GM04503 (cell line): Measurements from ENCODE around the gene PEAK1.
"Not testable (repeated sequence)": the region's sequence is repeated elsewhere in the genome, so short reads cannot be mapped to it uniquely, and the experiment has no call there.

Experiments
- DNase-seq: peaks from one replicate; pipeline ENCODE4 v3.0.0-alpha.2; 2012; ENCODE audit warnings: low read depth

Gene PEAK1

DNA sequence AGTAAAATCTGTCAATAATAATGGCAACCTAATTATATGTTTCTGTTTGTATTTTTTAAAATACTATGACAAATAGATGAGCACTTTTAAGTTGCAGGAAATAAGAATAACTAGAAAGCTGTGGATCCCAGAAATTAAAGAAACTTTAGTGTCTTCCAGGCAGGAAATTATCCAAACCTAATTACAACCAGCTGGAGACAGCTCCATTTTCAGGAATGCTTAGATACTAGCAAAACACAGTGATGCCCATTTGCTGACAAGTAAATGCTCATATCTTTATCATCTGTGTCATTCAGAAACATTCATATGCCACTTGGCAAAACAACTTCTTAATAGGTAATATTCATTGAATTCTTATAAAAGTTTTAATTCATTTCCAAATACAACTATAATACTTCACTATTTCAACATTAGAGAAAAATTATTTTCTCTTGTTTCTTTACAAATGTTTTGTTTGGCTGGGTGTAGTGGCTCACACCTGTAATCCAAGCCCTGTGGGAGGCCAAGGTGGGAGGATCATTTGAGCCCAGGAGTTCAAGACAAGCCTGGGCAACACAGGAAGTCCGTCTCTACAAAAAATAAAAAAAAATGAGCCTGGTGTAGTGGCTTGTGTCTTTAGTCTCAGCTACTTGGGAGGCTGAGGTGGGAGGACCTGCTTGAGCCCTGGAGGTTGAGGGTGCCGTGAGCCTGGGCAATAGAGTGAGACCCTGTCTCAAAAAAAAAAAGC, 179.9 kb downstream of the PEAK1 start:
- no peak for DNase-seq

DNA sequence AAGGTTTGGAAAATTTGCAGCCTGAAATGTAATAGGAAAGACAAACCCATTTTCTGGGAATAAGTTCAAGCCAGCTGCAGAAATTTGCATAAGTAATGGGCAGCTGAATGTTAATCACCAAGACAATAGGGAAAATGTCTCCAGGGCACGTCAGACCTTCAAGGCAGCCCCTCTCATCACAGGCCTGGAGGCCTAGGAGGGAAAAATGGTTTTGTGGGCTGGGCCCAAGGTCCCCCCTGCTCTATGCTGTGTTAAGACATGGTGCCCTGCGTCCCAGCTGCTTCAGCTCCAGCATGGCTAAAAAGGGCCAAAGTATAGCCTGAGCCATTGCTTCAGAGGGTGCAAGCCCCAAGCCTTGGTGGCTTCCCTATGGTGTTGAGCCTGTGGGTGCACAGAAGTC, 184.3 kb downstream of the PEAK1 start:
- DNase-seq, result no peak

DNA sequence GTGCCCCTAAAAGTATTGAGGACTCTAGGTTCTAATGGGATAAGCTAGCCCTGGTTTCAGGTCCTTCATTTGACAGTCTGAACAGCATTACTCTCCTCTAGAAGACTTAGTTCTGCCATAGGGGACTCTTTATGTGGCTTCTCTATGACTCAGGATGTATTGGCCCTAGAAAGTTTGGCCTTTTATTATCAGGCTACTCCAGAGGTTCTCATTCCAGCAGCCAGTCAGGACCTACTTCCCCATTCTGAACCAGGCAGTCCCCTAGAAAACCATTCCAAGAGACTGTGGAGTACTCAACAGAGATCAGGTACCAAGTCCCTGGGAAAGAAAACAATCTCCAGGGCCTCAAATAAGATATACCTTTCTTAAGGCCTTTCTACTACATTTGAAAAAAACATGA, 191.1 kb downstream of the PEAK1 start:
- DNase-seq, result no peak

DNA sequence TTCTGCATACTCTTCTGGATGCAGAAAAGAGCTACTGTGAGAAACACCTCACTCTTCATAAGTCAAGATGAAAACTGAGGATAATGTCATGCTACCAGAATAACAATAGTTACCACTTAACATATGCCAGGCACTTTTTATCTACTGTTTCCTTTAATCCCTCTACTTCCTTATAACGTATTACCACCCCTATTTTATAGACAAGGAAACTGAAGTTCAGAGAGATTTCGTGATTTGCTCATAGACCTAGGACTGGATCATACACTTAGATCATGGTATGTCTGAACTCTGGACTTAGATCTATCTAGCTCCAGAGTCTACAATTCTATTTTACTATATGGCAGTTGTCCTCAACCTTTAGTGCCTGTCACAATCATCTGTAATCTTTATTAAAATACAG, 193.3 kb downstream of the PEAK1 start:
- no peak for DNase-seq

DNA sequence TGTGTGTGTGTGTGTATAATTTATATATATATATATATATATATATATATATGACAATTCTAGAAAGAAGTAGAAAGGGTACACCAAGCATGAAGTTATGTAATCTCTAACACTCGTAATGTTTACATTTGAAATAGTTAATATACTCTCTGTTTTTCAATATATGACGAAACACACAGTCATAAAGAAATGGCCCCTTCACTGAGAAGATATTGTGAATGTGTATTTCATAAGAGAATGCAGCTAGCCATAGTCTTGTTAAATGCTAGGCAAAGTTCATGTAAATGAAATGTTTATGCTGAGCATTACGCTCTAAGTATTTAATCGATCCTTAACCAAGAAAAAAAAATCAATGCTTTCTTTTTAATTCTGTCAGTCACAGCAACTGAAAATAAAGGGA, 194.3 kb downstream of the PEAK1 start:
- DNase-seq, result no peak

DNA sequence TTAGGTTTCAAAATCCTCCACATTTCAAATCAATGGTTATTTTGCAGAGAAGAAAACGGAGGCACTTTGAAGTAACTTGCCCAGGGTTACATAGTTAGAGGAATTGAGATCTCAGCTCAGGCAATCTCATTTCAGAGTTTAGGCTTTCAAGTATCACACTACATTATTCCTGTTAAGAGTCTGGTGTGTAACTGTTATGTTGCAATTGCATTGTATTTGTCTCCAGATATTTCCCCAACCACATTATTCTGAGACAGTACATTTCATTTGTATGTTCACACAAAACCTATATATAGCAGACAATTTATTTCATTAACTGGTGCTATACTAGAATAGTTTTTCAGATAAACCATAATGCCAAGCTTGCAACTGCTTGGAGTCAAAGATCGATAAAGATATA, 194.8 kb downstream of the PEAK1 start:
- DNase-seq, result no peak

DNA sequence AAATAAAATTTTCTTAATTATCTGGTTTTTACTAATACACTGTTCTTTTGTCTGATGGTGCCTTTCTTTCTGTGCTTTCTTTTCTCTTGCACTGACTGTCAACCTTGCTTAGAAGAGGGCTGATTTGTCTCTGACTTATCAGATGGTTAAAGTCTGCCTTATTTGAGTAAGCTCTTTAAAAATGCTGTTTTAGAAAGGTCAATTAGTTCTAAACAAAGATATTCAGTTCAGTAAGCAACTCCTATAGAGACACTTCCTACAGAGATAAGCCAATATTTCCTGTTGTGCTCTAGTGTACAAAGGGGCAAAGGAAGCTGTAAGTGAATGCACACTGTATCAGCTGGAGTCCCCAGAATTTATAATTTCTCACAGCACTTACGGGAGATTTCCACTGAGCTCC, 195.6 kb downstream of the PEAK1 start:
- no peak for DNase-seq

DNA sequence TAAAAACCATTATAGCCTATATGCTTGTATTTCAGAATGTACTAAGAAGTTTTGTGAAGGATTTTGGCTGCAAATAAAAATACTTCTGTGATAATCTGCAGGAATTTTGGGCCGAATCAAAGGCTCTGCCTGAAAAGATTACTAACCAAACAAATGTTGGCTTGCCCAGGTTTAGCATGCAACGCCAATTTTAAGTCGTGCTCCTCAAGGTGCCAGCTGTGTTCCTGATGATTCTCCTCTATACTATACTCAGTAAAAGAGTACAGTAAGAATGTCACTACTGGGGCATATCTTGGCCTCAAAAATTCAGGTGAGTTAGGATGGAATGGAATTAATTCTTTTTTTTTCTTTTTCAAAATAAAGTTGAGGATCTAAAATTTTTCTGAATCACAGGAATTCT, 198.2 kb downstream of the PEAK1 start:
- DNase-seq, result no peak

DNA sequence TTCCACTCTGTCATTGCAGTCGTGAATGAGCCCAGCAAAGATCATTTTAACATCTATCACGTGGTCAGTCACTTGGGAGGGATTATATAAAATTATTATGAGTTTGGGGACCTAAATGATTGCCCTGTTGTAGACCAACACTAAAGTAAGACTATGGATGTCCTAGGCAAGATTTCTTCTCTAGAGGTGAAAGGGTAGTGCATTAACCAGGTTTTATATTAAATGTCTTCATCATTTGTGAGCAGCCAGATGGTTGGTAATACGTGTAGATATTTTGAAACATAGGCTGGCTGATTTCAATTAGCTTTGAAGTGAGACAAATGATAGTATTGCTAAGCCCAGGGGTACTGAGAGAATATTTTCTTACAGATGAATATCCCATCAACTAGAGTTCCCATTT, 198.7 kb downstream of the PEAK1 start:
- no peak for DNase-seq

DNA sequence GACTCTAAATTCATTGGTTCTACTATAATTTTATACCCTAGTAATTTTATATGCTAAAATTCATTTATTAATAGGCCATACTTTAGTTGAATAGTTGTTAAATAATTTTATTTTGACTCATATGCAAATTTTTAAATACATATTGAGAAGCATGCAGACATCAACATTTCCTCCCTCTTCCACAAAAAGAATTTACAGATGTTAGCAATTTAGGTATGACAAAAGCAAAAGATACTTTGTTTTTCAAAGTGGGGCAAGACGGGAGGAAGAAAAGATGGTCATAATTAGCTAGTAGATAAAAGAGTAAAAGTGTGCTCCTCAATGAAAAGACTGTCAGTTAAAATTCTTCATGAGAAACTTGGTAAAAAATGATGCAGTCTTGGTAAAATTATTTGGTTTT, 200.1 kb downstream of the PEAK1 start:
- DNase-seq, result no peak

DNA sequence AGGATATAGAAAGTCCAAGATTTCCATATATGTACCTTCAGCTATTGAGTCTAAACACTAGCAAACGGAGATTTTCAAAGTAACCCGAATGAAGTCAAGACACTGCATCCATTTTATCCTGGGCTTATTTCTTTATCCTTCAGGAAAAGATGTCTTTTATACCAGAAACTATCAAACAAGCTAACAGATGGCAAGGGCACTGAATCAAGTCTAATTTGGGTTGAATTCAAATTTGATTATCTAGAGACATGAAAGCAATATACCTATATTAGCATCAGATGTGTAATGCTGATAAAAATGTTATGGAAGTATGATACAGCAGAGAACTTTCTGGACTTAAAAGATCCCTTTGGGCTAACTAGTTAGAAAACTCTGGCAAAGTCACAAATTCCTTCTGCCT, 210.7 kb downstream of the PEAK1 start:
- no peak for DNase-seq

DNA sequence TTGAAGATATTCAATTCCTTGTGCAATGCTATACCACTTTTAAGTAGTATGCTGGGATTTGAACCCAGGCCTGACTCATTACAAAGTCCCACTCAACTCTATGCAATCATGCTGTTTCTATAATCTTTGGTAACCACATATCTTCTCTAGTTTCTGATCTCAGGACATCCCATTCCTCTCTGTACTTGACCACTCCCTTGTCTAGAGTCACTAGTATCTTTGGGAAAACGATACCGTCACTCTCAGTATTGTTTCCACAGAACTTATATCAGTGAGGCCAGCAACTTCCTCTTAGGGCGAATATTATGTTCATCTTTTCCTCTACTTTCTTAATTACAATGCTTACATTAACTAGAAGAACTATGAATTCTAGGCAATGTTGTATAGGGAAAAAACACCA, 211.7 kb downstream of the PEAK1 start:
- no peak for DNase-seq

DNA sequence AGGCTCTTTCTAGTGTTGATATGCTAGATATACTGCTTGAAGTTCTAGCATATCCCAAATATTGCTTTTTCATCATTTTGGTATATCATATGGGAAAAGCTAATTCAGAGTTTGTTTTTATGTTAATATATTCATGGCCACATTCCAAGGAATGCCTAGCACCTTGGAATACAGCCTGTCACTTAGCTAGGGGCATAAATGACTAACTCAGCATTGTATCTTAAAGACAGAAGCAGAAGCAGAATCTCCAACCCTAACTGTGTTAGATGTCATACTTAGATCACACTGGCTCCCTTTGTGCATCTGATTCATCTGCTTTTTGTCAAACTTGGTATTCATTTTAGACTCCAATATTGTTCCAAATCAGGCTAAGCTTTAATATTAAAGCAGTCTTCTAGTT, 218.2 kb downstream of the PEAK1 start:
- no peak for DNase-seq

DNA sequence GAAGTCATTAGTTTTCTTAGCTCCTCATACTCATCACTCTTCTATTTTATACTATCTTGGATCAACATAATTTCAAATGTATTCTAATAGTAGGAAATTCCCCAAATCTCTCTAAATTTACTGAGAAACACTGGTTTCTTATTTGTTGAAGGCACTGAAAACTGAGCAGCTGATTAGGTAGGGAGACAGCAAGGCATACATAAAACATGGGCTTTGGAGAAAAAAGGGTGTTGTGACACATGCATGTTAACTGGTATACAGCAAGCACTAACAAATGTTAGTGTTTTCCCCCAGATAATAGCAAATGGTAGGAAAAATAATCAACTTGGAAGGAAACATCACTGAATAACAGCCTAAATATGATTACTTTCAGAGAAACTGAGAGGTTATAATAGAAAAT, 223.5 kb downstream of the PEAK1 start:
- no peak for DNase-seq

DNA sequence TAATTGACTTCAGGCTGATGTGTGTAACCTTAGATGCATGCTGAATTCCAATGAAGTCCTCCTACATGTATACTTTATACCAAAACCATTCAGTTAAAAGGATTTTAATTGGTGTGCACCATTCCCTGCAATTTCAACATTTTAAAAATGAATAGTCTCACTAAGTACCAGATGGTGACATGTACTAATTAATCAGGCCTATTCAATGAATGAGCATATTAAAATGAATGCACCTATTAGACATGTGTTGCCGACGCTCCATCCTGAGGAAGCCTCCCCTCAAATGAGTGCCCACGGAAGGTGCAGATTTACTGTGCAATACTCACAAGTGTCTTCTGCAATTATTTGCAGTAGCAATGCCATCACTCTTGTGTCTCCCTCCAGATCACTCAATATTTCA, 224.3 kb downstream of the PEAK1 start:
- DNase-seq, result no peak

DNA sequence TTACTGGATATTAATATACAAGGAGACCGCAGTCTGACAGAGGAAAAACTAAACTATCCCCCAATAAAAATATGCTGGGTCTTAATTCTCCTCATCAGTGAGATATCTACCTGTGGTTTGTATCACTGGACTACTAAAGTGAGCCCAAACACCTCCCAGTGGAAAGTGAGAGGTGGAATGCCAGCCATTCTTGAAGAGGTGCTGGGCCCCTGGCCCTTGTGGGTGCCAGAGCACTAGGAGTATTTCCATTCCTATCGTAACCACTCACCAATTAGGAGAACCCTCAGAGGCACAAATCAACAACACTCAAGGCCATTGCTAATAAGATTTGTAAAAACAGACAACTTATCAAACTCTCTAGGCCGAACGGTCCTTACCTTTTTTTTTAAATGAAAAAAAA, 227.5 kb downstream of the PEAK1 start:
- no peak for DNase-seq

DNA sequence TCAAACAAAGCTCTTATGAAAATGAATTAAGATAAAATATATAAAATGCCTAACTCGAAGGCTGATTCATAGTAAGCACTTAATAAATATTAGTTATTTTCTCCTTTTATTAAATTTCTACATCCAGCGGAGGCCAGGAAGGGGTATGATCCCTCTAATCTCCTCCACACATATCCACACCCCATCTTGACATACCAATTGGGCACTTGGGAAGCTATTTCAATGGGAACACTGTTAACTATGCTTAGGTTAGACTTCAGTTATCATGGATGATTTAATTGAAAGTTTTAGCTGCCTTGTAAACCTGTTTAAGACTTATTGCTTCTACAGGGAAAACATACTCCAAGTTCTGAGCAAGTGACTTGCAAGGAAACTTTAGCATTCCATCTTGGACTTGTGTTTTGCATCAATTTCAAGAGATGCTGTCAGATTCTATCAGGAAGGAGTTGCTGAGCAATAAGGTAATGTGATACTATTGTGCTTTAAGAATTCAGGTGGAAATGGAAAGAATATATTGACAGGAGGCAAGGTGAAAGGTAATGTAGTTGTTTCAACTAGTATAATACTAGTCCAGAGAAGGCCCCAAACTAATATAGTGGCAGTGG, 228.6 kb downstream of the PEAK1 start:
- no peak for DNase-seq

DNA sequence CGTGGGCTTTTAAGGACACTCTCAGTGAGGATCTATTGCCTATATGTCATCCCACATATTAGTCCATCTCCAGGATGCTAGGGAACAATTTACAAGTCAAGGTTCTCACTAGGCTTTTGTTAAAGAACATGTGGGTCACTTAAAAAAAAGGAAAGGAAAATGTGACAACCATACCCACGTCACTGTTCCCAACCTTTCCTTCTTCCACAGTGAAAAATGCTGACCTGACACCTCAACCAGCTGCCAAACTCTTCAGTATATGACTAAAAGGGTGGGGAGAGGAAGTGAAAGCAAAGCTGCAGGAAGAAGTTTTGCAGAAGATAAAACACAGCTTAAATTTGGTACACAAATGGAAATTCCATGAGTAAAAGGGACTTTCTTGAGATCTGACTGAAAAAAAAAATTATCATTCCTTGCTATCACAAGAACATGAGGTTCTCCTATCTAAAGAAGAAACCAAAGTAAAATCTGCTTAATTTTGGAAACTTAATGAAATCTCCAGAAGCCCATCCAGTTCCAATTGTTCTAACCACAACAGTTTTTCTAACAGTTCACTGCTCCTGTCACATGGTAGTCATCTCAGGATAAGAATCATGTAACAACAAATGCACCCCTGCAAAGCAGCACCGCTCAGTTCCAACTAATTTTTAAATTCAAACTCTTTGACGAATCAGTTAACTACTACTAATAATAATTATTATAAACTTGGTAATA, 232.0 kb downstream of the PEAK1 start:
- peak; percentile 10 for DNase-seq

DNA sequence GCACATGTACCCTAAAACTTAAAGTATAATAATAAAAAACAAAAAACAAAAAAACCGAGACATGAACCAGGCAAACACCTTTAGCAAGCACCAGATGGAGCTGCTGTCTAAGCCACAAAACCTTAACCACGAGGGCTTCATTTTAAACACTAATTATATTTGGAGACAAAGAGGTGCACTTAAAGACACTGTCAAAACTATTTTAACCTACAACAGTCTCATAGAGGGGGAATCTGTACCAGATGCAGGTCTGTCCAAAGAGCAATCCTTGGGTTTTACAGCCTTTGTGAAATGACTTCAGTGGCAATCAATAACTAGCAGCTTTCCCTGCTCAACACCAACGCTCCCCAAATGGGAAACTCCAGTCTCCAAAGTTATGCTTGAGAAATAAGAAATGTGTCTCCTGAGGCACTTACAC, 233.3 kb downstream of the PEAK1 start:
- DNase-seq, result no peak

DNA sequence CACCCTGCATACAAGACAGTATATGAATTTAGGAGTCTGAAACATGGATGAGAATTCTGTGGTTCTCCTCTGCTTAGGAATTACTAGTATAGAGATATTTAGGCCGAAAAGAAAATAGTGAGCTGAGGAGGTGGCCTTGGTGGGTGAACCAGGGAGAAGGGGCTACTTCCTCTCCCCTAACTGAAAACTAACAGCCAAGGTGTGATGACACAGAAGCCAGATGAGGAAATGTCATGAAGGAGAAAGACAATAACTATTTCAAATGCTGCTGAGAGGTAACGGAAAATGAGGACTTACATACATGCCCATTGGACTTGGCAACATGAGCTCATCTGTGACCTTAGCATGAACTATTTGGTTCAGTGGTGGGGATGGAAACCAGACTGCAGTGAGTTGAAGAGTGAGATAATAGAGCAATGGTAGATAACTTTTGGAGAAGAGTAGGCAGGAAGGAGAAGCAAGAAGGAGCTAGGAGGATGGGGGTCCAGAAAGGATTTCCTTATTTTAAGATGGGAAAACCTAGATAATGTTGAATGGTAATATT, 234.6 kb downstream of the PEAK1 start:
- no peak for DNase-seq

DNA sequence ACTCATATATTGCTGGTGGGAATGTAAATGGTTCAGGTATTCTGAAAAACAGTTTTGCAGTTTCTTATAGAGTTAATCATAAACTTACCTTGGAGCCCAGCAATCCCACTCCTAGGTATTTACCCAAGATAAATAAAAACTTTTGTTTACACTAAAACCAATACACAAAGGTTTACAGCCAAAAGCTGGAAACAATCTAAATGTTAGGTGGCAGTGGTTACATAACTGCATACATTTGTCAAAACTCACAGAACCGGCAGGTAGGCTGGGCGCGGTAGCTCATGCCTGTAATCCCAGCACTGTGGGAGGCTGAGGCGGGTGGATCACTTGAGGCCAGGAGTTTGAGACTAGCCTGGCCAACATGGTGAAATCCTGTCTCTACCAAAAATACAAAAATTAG, 235.6 kb downstream of the PEAK1 start:
- DNase-seq, result not testable (repeated sequence)

DNA sequence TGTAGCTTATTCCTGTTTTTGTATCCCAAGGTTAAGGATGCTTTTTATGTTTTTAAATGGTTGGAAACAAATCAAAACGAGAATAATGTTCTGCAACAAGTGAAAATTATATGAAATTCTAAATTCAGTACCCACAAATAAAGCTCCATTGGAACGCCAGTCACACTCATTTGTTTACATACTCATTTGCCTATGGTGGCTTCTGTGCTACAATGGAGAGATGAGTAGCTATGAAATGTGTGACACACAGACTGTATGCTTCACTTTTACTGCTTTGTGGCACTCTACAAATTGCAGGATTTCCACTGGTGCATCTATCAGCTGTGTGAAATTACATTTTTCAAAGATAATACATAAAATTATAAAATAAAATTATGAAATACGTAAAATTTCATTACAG, 236.8 kb downstream of the PEAK1 start:
- DNase-seq, result no peak
